HCT116 (cell line): ENCODE data around the gene PDSS2. TPM values are rescaled to one million over a fixed set of nuclear protein-coding genes. Genes with fewer than 3 reads are reported as not detected.

Source experiments
- ATAC-seq: fragments of 200-7000 bp; cut with Tn5 transposase; 2 replicates; pipeline ENCODE4 v1.9.1; 2020; ENCODE audit warnings: mild to moderate bottlenecking, moderate library complexity
- BruUV-seq: library from RNA; stranded (reverse); fragments of 400-500 nt; replicated peaks from 2 replicates; lab custom pipeline; 2021; lab: Mats Ljungman, UMichigan
- CTCF ChIA-PET: fragments of 300-600 bp; sonication (Branson Sonifier 250); formaldehyde crosslinking; loops from one replicate; lab custom pipeline; 2021; ENCODE audit warnings: antibody characterized with exemption; lab: Charles Lee
- POLR2A ChIA-PET: fragments of 300-600, 350-600 bp; sonication (Branson Sonifier 250); formaldehyde crosslinking; loops from one replicate; lab custom pipeline; 2021; ENCODE audit warnings: antibody characterized with exemption; lab: Charles Lee
- RAD21 ChIA-PET, 2 experiments: fragments of 300-600 bp; sonication (Branson Sonifier 250); formaldehyde crosslinking; loops; one replicate each; lab custom pipeline; 2023; ENCODE audit warnings: low total read pairs in 2 of 2; ENCODE audit not compliant: uncharacterized antibody in 2 of 2, unreplicated experiment in 2 of 2, low non-redundant PET in 1 of 2; lab: Charles Lee
- DNase-seq: peaks from one replicate; pipeline ENCODE4 v3.0.0-alpha.2; 2010; ENCODE audit warnings: low read depth, low spot score
- H2AFZ ChIP-seq: fragments of 200-600 bp; shearing (Covaris generic), sonication (generic); 2 replicates; pipeline ENCODE4 v1.6.1; 2017; ENCODE audit warnings: low read depth, mixed run types, mixed read lengths, antibody characterized with exemption, low read length; ENCODE audit not compliant: poor library complexity, severe bottlenecking
- H3K27ac ChIP-seq: 2 replicates; pipeline ENCODE4 v1.5.1; 2012; ENCODE audit warnings: low read depth, low read length
- H3K27me3 ChIP-seq: fragments of 200-600 bp; sonication (generic); 2 replicates; pipeline ENCODE4 v1.6.1; 2016; ENCODE audit warnings: mixed run types, low read length, mixed read lengths; ENCODE audit not compliant: insufficient read depth
- H3K36me3 ChIP-seq, 2 experiments: fragments of 200-500 bp in 1 of 2; fragments of 200-600 bp in 1 of 2; sonication (Bioruptor generic) in 1 of 2; sonication (generic) in 1 of 2; 2 replicates each; pipeline versions ENCODE4 v1.5.1 to v1.6.1; 2014 to 2016; ENCODE audit warnings: low read length in 2 of 2, inconsistent platforms in 1 of 2, mixed read lengths in 1 of 2, mixed run types in 1 of 2; ENCODE audit not compliant: insufficient read depth in 2 of 2, control insufficient read depth in 1 of 2
- H3K4me1 ChIP-seq, 2 experiments: fragments of 200-600 bp in 1 of 2; sonication (generic) in 1 of 2; 2 replicates each; pipeline versions ENCODE4 v1.5.1 to v1.6.1; 2012 to 2017; ENCODE audit warnings: low read length in 2 of 2, inconsistent platforms in 1 of 2, mild to moderate bottlenecking in 1 of 2, mixed read lengths in 1 of 2, mixed run types in 1 of 2, moderate library complexity in 1 of 2; ENCODE audit not compliant: insufficient read depth in 2 of 2, control insufficient read depth in 1 of 2
- H3K4me2 ChIP-seq: fragments of 200-600 bp; sonication (generic); 2 replicates; pipeline ENCODE4 v1.6.1; 2017; ENCODE audit warnings: mixed run types, low read length, mixed read lengths
- H3K4me3 ChIP-seq, 2 experiments: fragments of 200-600 bp in 1 of 2; sonication (generic) in 1 of 2; replicated peaks in 1 of 2; 2 replicates each; pipeline ENCODE4 v1.5.1; 2011 to 2016; ENCODE audit warnings: low read length in 2 of 2, control low read depth in 1 of 2, low read depth in 1 of 2, mild to moderate bottlenecking in 1 of 2, mixed read lengths in 1 of 2, mixed run types in 1 of 2
- H3K79me2 ChIP-seq: fragments of 200-600 bp; sonication (generic); 2 replicates; pipeline ENCODE4 v1.6.1; 2017; ENCODE audit warnings: mild to moderate bottlenecking, mixed run types, low read length, moderate library complexity, mixed read lengths; ENCODE audit not compliant: insufficient read depth
- H3K9ac ChIP-seq: fragments of 200-600 bp; sonication (generic); 2 replicates; pipeline ENCODE4 v1.6.1; 2016; ENCODE audit warnings: low read length, mixed read lengths
- H3K9me2 ChIP-seq: fragments of 200-600 bp; sonication (generic), shearing (Covaris generic); 2 replicates; pipeline ENCODE4 v1.6.1; 2017; ENCODE audit warnings: mixed run types, mild to moderate bottlenecking, moderate library complexity; ENCODE audit not compliant: insufficient read depth
- H3K9me3 ChIP-seq, 2 experiments: fragments of 200-500 bp in 1 of 2; fragments of 200-600 bp in 1 of 2; sonication (Bioruptor generic) in 1 of 2; sonication (generic) in 1 of 2; 2 replicates each; pipeline ENCODE4 v1.6.1; 2014 to 2017; ENCODE audit warnings: low read length in 2 of 2, mixed read lengths in 2 of 2, inconsistent platforms in 1 of 2, low read depth in 1 of 2, mild to moderate bottlenecking in 1 of 2, mixed run types in 1 of 2, moderate library complexity in 1 of 2; ENCODE audit not compliant: control insufficient read depth in 1 of 2, insufficient read depth in 1 of 2
- H4K20me1 ChIP-seq: fragments of 200-600 bp; sonication (generic), shearing (Covaris generic); 2 replicates; pipeline ENCODE4 v1.6.1; 2017; ENCODE audit warnings: mixed run types, mild to moderate bottlenecking, moderate library complexity; ENCODE audit not compliant: insufficient read depth
- CBX3 ChIP-seq: IDR thresholded peaks from 2 replicates; pipeline ENCODE4 v1.6.1; 2012; ENCODE audit warnings: low read depth
- JUND ChIP-seq: IDR thresholded peaks from 2 replicates; pipeline ENCODE4 v1.6.1; 2012
- POLR2A ChIP-seq: IDR thresholded peaks from 2 replicates; pipeline ENCODE4 v1.7.0; 2011; ENCODE audit warnings: borderline replicate concordance; ENCODE audit not compliant: insufficient read depth, insufficient read length; ENCODE audit errors: extremely low read depth
- SRF ChIP-seq: IDR thresholded peaks from 2 replicates; pipeline ENCODE4 v1.6.1; 2012; ENCODE audit warnings: low read depth
- intact Hi-C: fragments of 100-400 bp; cut with micrococcal nuclease; formaldehyde crosslinking; loops from 2 replicates; pipeline ENCODE4 v1.10.0; 2022
- total RNA-seq: library from RNA; stranded (reverse); gene quantifications from one replicate; pipeline ENCODE4 v1.2.1, GENCODE V29; 2021; ENCODE audit not compliant: unreplicated experiment
- TF ChIP-seq, protein P1 (sequence below): IDR thresholded peaks from 2 replicates; pipeline ENCODE4 v1.6.1; 2012; ENCODE audit warnings: low read depth

The PDSS2 gene
- total RNA-seq, 1 experiment from 2014 or later = 12.2 TPM

DNA sequence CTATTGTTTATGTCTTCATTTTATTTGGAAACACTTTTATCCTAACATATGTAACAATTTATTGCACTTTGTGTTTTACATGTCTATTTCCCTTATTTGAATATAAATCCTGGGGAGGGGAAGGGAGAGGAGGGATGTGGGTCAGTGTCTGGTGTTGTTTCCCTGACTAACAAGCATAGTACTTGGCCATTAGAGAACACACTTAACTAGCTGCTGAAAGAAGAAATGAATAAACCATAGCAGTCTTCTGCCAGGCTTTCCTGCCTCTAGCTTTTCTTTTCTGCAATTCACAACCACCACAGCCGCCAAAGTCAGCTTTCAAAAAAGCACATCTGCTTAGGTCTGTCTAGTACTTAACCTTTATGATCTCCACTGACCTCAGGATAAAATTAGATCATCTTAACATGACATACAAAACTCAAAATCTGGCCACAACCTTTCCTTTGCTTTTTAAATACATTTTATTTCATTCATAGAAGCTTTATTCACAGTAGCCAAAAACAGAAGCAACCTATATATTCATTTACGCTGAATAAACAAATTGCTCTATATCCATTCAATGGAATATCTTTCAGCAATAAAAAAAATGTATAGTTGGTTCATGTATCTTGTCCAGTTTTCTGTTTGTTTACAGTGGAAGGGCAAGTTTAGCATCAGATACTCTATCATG, 16.3 kb downstream of the PDSS2 start (continued):
- no peak for TF ChIP-seq POLR2A
- TF ChIP-seq, protein P1, sequence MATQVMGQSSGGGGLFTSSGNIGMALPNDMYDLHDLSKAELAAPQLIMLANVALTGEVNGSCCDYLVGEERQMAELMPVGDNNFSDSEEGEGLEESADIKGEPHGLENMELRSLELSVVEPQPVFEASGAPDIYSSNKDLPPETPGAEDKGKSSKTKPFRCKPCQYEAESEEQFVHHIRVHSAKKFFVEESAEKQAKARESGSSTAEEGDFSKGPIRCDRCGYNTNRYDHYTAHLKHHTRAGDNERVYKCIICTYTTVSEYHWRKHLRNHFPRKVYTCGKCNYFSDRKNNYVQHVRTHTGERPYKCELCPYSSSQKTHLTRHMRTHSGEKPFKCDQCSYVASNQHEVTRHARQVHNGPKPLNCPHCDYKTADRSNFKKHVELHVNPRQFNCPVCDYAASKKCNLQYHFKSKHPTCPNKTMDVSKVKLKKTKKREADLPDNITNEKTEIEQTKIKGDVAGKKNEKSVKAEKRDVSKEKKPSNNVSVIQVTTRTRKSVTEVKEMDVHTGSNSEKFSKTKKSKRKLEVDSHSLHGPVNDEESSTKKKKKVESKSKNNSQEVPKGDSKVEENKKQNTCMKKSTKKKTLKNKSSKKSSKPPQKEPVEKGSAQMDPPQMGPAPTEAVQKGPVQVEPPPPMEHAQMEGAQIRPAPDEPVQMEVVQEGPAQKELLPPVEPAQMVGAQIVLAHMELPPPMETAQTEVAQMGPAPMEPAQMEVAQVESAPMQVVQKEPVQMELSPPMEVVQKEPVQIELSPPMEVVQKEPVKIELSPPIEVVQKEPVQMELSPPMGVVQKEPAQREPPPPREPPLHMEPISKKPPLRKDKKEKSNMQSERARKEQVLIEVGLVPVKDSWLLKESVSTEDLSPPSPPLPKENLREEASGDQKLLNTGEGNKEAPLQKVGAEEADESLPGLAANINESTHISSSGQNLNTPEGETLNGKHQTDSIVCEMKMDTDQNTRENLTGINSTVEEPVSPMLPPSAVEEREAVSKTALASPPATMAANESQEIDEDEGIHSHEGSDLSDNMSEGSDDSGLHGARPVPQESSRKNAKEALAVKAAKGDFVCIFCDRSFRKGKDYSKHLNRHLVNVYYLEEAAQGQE = no peak
- TF ChIP-seq CBX3 = no peak
- TF ChIP-seq SRF = no peak

DNA sequence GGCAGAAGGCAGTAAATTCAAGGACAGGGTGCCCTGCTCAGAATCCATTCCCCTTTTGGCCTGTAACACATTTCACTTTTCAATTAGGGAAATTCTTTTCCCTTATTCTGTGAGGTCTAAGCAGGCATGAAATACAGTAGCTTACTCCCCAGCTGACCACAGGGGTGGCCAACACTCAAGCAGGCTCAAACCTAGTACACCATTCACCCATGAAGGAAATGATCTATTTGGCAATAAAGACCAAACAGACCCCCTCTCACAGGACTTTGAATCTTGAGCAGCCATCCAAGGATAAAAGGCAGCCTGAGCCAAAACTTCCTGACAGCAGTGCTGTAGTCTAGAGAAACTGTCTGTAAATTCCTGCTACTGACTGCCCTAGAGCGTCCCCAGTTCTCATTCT, 17.7 kb downstream of the PDSS2 start:
- ATAC-seq (no peak), DNase-seq (no peak)
- no peak overlapping the region for H2AFZ ChIP-seq
- H3K27ac ChIP-seq = no peak overlapping the region
- no peak for TF ChIP-seq SRF
- no peak for TF ChIP-seq POLR2A
- TF ChIP-seq JUND = no peak
- no peaks in the 10 kb centered on the region for H3K9me2 ChIP-seq
- intact Hi-C loops = no loop called here
- BruUV-seq = no TSS peak
- POLR2A ChIA-PET = interaction anchor here (0.5 kb wide), 1 partner anchor 395 kb away, joined by 4 read pairs; no protein-coding TSS in a partner anchor
- no peaks in the 10 kb centered on the region for H3K4me1 ChIP-seq
- H3K9me3 ChIP-seq = no peaks in the 10 kb centered on the region
- H3K4me3 ChIP-seq = no peak overlapping the region
- no peak overlapping the region for H3K4me2 ChIP-seq
- no peaks in the 10 kb centered on the region for H3K27me3 ChIP-seq
- H4K20me1 ChIP-seq = no peaks in the 10 kb centered on the region
- RAD21 ChIA-PET = no interaction called here
- CTCF ChIA-PET = no interaction called here
- H3K36me3 ChIP-seq = no peaks in the 10 kb centered on the region
- no peak overlapping the region for H3K9ac ChIP-seq
- peaks cover 6% of the 10 kb centered on the region; the same call in 1 of the 2 replicates for H3K79me2 ChIP-seq
